HG03045 (cell line): ENCODE data around the gene CHST13.

Experiments used
- ATAC-seq: cut with Tn5 transposase; IDR thresholded peaks from one replicate; pipeline ENCODE4 v1.9.1; 2021; ENCODE audit warnings: mild to moderate bottlenecking, moderate library complexity; ENCODE audit not compliant: unreplicated experiment

The CHST13 gene

GRCh38 chr3:126487151-126487771 lies 36.7 kb upstream of the CHST13 start:
- no peak for ATAC-seq

- ATAC-seq, result no peak
These were observed 35.8 kb upstream of the CHST13 start for GRCh38 chr3:126488185-126488584.

- ATAC-seq, result no peak
These were observed 34.9 kb upstream of the CHST13 start for GRCh38 chr3:126488886-126489569.

GRCh38 chr3:126490619-126491018 lies 33.3 kb upstream of the CHST13 start:
- no peak for ATAC-seq

GRCh38 chr3:126491221-126492013 lies 32.5 kb upstream of the CHST13 start:
- ATAC-seq, result no peak

GRCh38 chr3:126493051-126493450 lies 30.9 kb upstream of the CHST13 start:
- no peak for ATAC-seq

GRCh38 chr3:126493739-126494138 lies 30.2 kb upstream of the CHST13 start:
- no peak for ATAC-seq

GRCh38 chr3:126494204-126494969 lies 29.6 kb upstream of the CHST13 start:
- no peak for ATAC-seq

- ATAC-seq, result no peak
These were observed 29.1 kb upstream of the CHST13 start for GRCh38 chr3:126494970-126495230.

GRCh38 chr3:126495786-126496185 lies 28.2 kb upstream of the CHST13 start:
- ATAC-seq, result no peak

GRCh38 chr3:126496894-126497850 lies 26.8 kb upstream of the CHST13 start:
- no peak for ATAC-seq

GRCh38 chr3:126497956-126498355 lies 26.0 kb upstream of the CHST13 start:
- no peak for ATAC-seq

- ATAC-seq, result no peak
These were observed 25.5 kb upstream of the CHST13 start for GRCh38 chr3:126498461-126498860.

- ATAC-seq, result no peak
These were observed 25.0 kb upstream of the CHST13 start for GRCh38 chr3:126498929-126499328.

- ATAC-seq, result no peak
These were observed 24.6 kb upstream of the CHST13 start for GRCh38 chr3:126499401-126499800.

GRCh38 chr3:126500016-126500415 lies 23.9 kb upstream of the CHST13 start:
- ATAC-seq, result no peak

GRCh38 chr3:126501054-126501453 lies 22.9 kb upstream of the CHST13 start:
- ATAC-seq, result no peak

- ATAC-seq, result no peak
These were observed 22.2 kb upstream of the CHST13 start for GRCh38 chr3:126501736-126502135.

- no peak for ATAC-seq
These were observed 21.3 kb upstream of the CHST13 start for GRCh38 chr3:126502656-126503055.

- ATAC-seq, result no peak
These were observed 20.3 kb upstream of the CHST13 start for GRCh38 chr3:126503701-126504100.
